NOMO-1 treated with DMSO at 0.1 percent for 48 hours (cell line): ENCODE data around the gene TACC2.
A peak's percentile ranks its signal among the peaks of the same experiment; 100 is the strongest.

Source experiments
- DNase-seq: peaks from one replicate; lab custom pipeline; 2025; ENCODE audit not compliant: unreplicated experiment; lab: John Stamatoyannopoulos, UW

The TACC2 gene

GRCh38 chr10:122213766-122214165 lies 224.8 kb downstream of the TACC2 start:
- DNase-seq = no peak

- no peak for DNase-seq
These were observed 227.1 kb downstream of the TACC2 start for GRCh38 chr10:122216047-122216446.

GRCh38 chr10:122219340-122219739 lies 230.4 kb downstream of the TACC2 start:
- no peak for DNase-seq

- DNase-seq = no peak
These were observed 231.8 kb downstream of the TACC2 start for GRCh38 chr10:122220736-122221135.

GRCh38 chr10:122221958-122222357 lies 233.0 kb downstream of the TACC2 start:
- no peak for DNase-seq

- DNase-seq = no peak
These were observed 233.7 kb downstream of the TACC2 start for GRCh38 chr10:122222638-122223037.

- no peak for DNase-seq
These were observed 235.2 kb downstream of the TACC2 start for GRCh38 chr10:122224159-122224558.

GRCh38 chr10:122225330-122225729 lies 236.4 kb downstream of the TACC2 start:
- DNase-seq = peak; percentile 52

GRCh38 chr10:122227754-122228153 lies 238.8 kb downstream of the TACC2 start:
- no peak for DNase-seq

- no peak for DNase-seq
These were observed 240.7 kb downstream of the TACC2 start for GRCh38 chr10:122229666-122230065.

GRCh38 chr10:122230222-122230621 lies 241.3 kb downstream of the TACC2 start:
- DNase-seq = no peak

GRCh38 chr10:122232769-122233168 lies 243.8 kb downstream of the TACC2 start:
- DNase-seq = no peak

- DNase-seq = no peak
These were observed 244.9 kb downstream of the TACC2 start for GRCh38 chr10:122233857-122234348.

GRCh38 chr10:122234416-122234815 lies 245.5 kb downstream of the TACC2 start:
- no peak for DNase-seq

- DNase-seq = no peak
These were observed 247.8 kb downstream of the TACC2 start for GRCh38 chr10:122236690-122237306.

- no peak for DNase-seq
These were observed 248.5 kb downstream of the TACC2 start for GRCh38 chr10:122237331-122237990.

- DNase-seq = no peak
These were observed 250.8 kb downstream of the TACC2 start for GRCh38 chr10:122239578-122240257.

- no peak for DNase-seq
These were observed 251.4 kb downstream of the TACC2 start for GRCh38 chr10:122240401-122240800.

GRCh38 chr10:122241836-122242235 lies 252.9 kb downstream of the TACC2 start:
- DNase-seq = no peak

- DNase-seq = no peak
These were observed 254.6 kb downstream of the TACC2 start for GRCh38 chr10:122243550-122243949.

- DNase-seq = no peak
These were observed 255.3 kb downstream of the TACC2 start for GRCh38 chr10:122244001-122244975.
